Measurements from ENCODE around the gene MAGI2. TPM values are rescaled to one million over a fixed set of nuclear protein-coding genes. Genes with fewer than 3 reads are reported as not detected.

Gene MAGI2
- total and polyA plus RNA-seq, 2 experiments from 2014 or later, result 10.4 to 26.4 TPM

DNA sequence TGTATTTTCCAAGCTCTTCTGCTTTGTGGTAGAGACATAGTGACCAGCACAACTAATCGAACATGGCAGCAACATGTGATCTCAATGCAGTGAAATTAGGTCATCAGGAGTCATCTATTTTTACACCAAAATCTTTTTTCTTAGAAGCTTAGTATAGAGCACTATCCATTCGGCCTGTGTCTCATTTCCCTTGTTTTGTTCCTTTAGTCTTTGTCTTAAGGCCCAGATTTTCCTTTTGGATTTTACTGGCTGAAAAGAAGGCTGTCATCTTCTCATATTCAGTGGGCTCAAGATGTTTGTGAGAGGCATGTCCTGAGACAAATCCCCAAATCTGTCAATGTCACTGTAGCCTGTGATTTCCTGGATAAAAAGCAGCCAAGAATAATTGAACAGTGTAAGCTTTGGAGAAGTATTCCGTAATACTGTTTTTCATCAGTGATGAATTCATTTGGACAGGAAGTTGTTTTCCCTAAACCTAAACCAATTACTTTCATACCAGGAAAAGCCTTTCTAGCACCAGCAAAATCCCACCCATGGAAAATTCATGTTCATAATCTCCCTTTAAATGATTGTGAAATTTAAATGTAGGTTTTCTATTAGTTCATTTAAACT, 55.2 kb downstream of the MAGI2 start (continued):
- TF ChIP-seq, protein P1, sequence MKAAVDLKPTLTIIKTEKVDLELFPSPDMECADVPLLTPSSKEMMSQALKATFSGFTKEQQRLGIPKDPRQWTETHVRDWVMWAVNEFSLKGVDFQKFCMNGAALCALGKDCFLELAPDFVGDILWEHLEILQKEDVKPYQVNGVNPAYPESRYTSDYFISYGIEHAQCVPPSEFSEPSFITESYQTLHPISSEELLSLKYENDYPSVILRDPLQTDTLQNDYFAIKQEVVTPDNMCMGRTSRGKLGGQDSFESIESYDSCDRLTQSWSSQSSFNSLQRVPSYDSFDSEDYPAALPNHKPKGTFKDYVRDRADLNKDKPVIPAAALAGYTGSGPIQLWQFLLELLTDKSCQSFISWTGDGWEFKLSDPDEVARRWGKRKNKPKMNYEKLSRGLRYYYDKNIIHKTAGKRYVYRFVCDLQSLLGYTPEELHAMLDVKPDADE (IDR thresholded peaks at IDR 0.05), result no peak
- TF ChIP-seq CREB1 (CRISPR knock-in tag; IDR thresholded peaks at IDR 0.05; ENCODE audit: low read depth), result no peak
- TF ChIP-seq ZNF331 (CRISPR knock-in tag; IDR thresholded peaks at IDR 0.05; ENCODE audit: low read depth), result no peak
- TF ChIP-seq, protein P2, sequence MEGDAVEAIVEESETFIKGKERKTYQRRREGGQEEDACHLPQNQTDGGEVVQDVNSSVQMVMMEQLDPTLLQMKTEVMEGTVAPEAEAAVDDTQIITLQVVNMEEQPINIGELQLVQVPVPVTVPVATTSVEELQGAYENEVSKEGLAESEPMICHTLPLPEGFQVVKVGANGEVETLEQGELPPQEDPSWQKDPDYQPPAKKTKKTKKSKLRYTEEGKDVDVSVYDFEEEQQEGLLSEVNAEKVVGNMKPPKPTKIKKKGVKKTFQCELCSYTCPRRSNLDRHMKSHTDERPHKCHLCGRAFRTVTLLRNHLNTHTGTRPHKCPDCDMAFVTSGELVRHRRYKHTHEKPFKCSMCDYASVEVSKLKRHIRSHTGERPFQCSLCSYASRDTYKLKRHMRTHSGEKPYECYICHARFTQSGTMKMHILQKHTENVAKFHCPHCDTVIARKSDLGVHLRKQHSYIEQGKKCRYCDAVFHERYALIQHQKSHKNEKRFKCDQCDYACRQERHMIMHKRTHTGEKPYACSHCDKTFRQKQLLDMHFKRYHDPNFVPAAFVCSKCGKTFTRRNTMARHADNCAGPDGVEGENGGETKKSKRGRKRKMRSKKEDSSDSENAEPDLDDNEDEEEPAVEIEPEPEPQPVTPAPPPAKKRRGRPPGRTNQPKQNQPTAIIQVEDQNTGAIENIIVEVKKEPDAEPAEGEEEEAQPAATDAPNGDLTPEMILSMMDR (conservative IDR thresholded peaks at IDR 0.05; ENCODE audit: low read depth in 2 of 2), result no peak
- TF ChIP-seq EZH2phosphoT487 (IDR thresholded peaks at IDR 0.05; ENCODE audit: unreplicated experiment), result no peak

DNA sequence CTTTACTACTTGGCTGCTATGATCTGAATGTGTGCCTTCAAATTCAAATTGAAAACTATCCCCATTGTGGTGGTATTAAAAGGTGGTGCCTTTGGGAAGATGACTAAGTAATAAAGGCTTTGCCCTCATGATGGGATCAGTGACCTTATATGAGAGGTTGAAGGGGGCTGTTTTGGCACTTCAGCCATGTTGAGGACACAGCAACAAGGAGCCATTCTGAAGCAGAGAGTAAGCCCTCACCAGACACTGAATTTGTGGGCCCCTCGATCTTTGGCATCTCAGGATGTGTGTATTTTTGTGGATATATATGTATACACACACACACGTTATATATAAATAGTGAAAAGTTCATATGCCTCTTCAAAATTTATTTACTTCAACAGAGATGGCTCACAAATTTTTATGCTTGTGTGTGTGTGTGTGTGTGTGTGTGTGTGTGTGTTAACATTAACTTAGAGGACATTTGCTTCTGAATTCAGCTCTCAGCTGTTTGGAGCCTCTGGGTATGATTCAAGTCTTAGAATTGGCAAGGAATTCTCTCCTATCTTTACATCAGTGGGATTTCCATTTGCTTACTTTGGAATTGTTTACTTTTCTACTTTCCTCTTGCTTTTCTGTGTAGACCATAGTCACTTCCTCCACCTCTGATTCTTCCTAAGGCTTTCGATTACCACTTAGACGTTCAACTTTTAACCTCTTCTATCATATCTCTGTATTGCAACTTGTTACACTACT, 66.6 kb downstream of the MAGI2 start:
- Histone ChIP-seq H2AFZ (no peak overlapping the region), H3K79me2 (replicated peaks; ENCODE audit: insufficient read depth) (no peaks in the 10 kb centered on the region), H3K4me3 (no peak overlapping the region), H3K27me3 (ENCODE audit: insufficient read depth) (no peaks in the 10 kb centered on the region), H3K27ac (ENCODE audit: low read depth) (no peak overlapping the region), H3F3A (replicated peaks; ENCODE audit: low read depth) (no peaks in the 10 kb centered on the region), H3K4me2 (no peak overlapping the region), H3K4me1 (ENCODE audit: insufficient read depth) (no peaks in the 10 kb centered on the region), H3K9me2 (ENCODE audit: insufficient read depth) (no peaks in the 10 kb centered on the region), H4K20me1 (replicated peaks; ENCODE audit: insufficient read depth) (no peaks in the 10 kb centered on the region), H3K36me3 (ENCODE audit: insufficient read depth) (no peaks in the 10 kb centered on the region)
- Mint-ChIP-seq H3K27me3 (ENCODE audit: insufficient read depth, low read depth, poor library complexity) (no peaks in the 10 kb centered on the region), H3K9me3 (no peaks in the 10 kb centered on the region), H3K36me3 (ENCODE audit: low read depth) (no peaks in the 10 kb centered on the region), H3K27ac (no peak overlapping the region), H3K4me1 (peaks cover 2% of the 10 kb centered on the region; the same call in 1 of the 3 replicates), H3K4me3 (no peak overlapping the region)
- ATAC-seq (no peak), DNase-seq (ENCODE audit: low spot score) (peak; percentile 3)
- no peak for TF ChIP-seq EZH2 (IDR thresholded peaks at IDR 0.05; ENCODE audit: low read depth, unreplicated experiment)
- TF ChIP-seq, protein P3, sequence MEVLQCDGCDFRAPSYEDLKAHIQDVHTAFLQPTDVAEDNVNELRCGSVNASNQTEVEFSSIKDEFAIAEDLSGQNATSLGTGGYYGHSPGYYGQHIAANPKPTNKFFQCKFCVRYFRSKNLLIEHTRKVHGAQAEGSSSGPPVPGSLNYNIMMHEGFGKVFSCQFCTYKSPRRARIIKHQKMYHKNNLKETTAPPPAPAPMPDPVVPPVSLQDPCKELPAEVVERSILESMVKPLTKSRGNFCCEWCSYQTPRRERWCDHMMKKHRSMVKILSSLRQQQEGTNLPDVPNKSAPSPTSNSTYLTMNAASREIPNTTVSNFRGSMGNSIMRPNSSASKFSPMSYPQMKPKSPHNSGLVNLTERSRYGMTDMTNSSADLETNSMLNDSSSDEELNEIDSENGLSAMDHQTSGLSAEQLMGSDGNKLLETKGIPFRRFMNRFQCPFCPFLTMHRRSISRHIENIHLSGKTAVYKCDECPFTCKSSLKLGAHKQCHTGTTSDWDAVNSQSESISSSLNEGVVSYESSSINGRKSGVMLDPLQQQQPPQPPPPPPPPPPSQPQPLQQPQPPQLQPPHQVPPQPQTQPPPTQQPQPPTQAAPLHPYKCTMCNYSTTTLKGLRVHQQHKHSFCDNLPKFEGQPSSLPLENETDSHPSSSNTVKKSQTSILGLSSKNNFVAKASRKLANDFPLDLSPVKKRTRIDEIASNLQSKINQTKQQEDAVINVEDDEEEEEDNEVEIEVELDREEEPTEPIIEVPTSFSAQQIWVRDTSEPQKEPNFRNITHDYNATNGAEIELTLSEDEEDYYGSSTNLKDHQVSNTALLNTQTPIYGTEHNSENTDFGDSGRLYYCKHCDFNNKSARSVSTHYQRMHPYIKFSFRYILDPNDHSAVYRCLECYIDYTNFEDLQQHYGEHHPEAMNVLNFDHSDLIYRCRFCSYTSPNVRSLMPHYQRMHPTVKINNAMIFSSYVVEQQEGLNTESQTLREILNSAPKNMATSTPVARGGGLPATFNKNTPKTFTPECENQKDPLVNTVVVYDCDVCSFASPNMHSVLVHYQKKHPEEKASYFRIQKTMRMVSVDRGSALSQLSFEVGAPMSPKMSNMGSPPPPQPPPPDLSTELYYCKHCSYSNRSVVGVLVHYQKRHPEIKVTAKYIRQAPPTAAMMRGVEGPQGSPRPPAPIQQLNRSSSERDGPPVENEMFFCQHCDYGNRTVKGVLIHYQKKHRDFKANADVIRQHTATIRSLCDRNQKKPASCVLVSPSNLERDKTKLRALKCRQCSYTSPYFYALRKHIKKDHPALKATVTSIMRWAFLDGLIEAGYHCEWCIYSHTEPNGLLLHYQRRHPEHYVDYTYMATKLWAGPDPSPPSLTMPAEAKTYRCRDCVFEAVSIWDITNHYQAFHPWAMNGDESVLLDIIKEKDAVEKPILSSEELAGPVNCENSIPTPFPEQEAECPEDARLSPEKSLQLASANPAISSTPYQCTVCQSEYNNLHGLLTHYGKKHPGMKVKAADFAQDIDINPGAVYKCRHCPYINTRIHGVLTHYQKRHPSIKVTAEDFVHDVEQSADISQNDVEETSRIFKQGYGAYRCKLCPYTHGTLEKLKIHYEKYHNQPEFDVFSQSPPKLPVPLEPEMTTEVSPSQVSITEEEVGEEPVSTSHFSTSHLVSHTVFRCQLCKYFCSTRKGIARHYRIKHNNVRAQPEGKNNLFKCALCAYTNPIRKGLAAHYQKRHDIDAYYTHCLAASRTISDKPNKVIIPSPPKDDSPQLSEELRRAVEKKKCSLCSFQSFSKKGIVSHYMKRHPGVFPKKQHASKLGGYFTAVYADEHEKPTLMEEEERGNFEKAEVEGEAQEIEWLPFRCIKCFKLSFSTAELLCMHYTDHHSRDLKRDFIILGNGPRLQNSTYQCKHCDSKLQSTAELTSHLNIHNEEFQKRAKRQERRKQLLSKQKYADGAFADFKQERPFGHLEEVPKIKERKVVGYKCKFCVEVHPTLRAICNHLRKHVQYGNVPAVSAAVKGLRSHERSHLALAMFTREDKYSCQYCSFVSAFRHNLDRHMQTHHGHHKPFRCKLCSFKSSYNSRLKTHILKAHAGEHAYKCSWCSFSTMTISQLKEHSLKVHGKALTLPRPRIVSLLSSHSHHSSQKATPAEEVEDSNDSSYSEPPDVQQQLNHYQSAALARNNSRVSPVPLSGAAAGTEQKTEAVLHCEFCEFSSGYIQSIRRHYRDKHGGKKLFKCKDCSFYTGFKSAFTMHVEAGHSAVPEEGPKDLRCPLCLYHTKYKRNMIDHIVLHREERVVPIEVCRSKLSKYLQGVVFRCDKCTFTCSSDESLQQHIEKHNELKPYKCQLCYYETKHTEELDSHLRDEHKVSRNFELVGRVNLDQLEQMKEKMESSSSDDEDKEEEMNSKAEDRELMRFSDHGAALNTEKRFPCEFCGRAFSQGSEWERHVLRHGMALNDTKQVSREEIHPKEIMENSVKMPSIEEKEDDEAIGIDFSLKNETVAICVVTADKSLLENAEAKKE (CRISPR knock-in tag; IDR thresholded peaks at IDR 0.05), result no peak
- TF ChIP-seq, protein P4, sequence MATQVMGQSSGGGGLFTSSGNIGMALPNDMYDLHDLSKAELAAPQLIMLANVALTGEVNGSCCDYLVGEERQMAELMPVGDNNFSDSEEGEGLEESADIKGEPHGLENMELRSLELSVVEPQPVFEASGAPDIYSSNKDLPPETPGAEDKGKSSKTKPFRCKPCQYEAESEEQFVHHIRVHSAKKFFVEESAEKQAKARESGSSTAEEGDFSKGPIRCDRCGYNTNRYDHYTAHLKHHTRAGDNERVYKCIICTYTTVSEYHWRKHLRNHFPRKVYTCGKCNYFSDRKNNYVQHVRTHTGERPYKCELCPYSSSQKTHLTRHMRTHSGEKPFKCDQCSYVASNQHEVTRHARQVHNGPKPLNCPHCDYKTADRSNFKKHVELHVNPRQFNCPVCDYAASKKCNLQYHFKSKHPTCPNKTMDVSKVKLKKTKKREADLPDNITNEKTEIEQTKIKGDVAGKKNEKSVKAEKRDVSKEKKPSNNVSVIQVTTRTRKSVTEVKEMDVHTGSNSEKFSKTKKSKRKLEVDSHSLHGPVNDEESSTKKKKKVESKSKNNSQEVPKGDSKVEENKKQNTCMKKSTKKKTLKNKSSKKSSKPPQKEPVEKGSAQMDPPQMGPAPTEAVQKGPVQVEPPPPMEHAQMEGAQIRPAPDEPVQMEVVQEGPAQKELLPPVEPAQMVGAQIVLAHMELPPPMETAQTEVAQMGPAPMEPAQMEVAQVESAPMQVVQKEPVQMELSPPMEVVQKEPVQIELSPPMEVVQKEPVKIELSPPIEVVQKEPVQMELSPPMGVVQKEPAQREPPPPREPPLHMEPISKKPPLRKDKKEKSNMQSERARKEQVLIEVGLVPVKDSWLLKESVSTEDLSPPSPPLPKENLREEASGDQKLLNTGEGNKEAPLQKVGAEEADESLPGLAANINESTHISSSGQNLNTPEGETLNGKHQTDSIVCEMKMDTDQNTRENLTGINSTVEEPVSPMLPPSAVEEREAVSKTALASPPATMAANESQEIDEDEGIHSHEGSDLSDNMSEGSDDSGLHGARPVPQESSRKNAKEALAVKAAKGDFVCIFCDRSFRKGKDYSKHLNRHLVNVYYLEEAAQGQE (IDR thresholded peaks at IDR 0.05; ENCODE audit: unreplicated experiment), result no peak
- TF ChIP-seq, protein P1 (IDR thresholded peaks at IDR 0.05), result no peak
- TF ChIP-seq NANOG (IDR thresholded peaks at IDR 0.05; ENCODE audit: borderline replicate concordance), result no peak
